GM11168 (cell line): Measurements from ENCODE around the gene NSL1.
"Not testable (repeated sequence)": the region's sequence is repeated elsewhere in the genome, so short reads cannot be mapped to it uniquely, and the experiment has no call there.

Experiments
- in situ Hi-C: fragments of 300-500 bp; cut with MboI; formaldehyde crosslinking; loops from one replicate; pipeline ENCODE4 v1.12.0; 2022; ENCODE audit warnings: low sequenced_read_pairs; ENCODE audit not compliant: unreplicated experiment

Gene NSL1

GRCh38 chr1:212753749-212754148 is 37.8 kb downstream of the NSL1 start:
- in situ Hi-C loops, result loop anchor here (10.0 to 25.0 kb wide), 2 partner anchors 91 to 269 kb away; no protein-coding TSS in a partner anchor

GRCh38 chr1:212752934-212753497 is 38.6 kb downstream of the NSL1 start:
- in situ Hi-C loops, result loop anchor here (10.0 to 25.0 kb wide), 2 partner anchors 91 to 268 kb away; no protein-coding TSS in a partner anchor

GRCh38 chr1:212752252-212752933 is 39.2 kb downstream of the NSL1 start:
- in situ Hi-C loops, result loop anchor here (10.0 to 25.0 kb wide), 2 partner anchors 90 to 268 kb away; no protein-coding TSS in a partner anchor

DNA sequence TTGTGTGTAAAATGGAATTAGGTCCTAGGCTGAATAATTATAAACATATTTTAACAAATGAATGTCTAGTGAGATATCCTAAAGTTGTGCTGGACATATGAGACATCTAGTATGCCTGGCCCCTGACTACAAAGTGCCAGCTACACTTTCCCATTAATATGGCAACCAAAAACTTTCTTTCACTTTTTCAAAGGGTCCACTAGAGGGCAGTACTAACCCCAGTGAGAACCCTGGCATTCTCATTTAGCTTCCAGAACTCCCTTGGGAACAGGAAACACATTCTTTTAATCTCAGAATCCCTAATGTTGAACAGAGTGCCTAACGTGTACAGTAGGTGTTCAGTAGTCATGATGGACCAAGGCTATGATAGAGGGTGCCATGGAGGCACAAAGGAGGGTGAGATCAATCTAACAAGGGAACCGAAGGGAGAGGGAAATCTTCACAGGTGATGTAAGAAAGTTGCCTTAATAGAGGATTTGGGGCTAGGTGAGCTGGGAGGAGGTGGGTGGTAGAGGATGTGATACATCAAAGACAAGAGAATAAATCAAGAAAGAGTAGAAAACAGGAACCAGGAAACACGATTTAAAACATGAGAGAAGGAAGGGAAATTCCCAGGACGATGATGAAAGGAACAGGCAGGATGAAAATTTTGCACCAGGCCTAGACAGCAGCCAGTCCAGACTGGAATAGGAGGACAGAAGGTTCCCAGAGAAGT is 41.6 kb downstream of the NSL1 start:
- in situ Hi-C loops, result loop anchor here (10.0 to 25.0 kb wide), 2 partner anchors 88 to 265 kb away; no protein-coding TSS in a partner anchor

- in situ Hi-C loops, result no loop called here
Measured at GRCh38 chr1:212746546-212746945, 45.0 kb downstream of the NSL1 start.

DNA sequence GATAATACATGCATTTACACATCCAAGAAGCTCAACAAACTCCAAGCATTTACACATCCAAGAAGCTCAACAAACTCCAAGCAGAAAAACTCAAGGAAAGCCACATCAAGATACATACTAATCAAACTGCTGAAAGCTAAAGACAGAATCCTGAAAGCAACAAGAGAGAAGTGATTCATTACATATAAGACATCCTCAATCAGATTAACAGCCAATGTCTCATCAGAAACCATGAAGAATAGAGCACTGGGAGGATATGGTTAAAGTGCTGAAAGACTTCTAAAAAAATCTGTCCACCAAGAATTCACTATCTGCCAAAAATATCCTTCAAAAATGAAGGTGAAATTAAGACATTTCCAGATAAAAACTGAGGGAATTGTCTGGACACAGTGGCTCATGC is 46.3 kb downstream of the NSL1 start:
- in situ Hi-C loops, result no loop called here

- in situ Hi-C loops, result no loop called here
Measured at GRCh38 chr1:212743901-212744475, 47.6 kb downstream of the NSL1 start.

- in situ Hi-C loops, result no loop called here
Measured at GRCh38 chr1:212738330-212738729, 53.2 kb downstream of the NSL1 start.

GRCh38 chr1:212737559-212737958 is 54.0 kb downstream of the NSL1 start:
- in situ Hi-C loops, result no loop called here

GRCh38 chr1:212733109-212733508 is 58.5 kb downstream of the NSL1 start:
- in situ Hi-C loops, result no loop called here

- in situ Hi-C loops, result no loop called here
Measured at GRCh38 chr1:212731630-212732029, 59.9 kb downstream of the NSL1 start.

GRCh38 chr1:212728606-212729005 is 63.0 kb downstream of the NSL1 start:
- in situ Hi-C loops, result no loop called here

- in situ Hi-C loops, result no loop called here
Measured at GRCh38 chr1:212727386-212728181, 64.0 kb downstream of the NSL1 start.

DNA sequence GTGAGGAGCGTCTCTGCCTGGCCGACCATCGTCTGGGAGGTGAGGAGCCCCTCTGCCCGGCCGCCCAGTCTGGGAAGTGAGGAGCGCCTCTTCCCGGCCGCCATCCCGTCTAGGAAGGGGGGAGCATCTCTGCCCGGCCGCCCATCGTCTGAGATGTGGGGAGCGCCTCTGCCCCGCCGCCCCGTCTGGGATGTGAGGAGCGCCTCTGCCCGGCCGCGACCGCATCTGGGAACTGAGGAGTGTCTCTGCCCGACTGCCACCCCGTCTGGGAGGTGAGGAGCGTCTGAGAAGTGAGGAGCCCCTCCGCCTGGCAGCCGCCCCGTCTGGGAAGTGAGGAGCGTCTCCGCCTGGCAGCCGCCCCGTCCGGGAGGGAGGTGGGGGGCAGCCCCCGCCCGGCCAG is 66.9 kb downstream of the NSL1 start:
- in situ Hi-C loops, result not testable (repeated sequence)

DNA sequence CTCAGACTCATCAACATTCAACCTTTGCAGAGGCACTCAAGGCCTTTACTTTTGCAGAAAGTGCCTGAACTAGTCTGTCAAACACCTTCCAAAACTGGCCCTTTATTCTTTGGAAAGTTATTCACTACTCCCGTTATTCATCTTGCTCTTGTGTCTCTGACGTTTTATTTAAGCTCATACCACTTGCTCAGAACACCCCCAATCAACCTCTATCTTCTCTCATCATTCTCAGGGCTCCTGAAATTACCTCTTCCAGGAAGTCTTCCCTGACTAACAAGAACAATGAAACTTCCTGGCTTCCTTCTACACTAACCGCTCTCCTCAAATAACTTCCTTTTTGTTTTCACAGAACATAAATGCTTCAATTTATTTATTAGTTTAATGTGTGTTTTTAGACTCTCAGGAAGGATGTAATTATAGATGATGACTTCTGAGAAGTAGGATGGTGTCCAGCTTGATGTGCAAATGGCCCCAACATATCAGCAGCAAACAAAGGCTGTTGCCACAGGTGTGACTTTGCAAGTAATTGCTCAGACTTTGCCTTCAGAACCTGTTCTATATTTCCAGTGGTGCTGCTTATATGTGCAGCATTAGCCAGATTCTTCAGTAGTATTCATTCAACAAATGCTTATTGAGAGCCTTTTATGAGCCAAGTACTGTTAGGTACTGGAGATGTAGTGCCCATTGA is 69.2 kb downstream of the NSL1 start:
- in situ Hi-C loops, result no loop called here

DNA sequence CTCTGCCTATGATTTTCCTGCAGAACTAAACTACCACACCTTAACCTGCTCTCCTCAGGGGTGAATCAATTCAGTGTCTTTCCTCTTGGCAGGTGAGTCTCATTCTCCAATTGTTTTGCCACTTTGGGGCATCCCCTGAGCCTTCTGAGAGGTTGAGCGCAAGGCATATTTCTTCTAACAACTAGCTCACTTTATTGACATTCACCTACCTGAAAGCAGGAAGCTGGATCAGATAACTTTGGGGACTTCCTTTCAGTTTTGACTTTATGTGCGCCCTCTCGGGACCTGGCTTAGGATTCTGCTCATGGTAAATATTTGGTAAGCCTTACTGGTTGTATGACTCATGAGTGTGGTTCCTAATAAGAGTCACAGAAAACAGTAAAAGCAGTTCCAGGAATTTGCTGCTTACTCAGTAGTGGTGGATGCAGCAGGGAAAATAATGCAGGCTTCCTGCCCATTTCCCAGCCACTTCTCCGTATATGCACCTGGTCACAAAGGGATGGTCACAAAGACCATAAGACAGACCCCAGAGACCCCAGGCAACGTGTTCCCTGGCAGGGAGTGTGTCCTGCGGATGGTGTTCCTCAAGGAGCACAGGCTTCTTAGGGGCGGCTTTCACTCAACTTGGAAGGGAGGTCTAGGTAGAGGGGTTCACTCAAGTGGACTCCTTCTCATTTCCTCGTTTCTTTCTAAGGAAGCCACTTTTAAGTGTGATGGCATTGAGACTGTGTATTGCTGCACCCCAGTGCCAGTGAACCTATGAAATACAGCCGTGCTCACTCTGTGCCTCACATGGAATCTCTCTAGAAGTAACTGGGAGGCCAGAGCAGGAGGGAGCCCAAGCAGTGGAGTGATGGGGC is 70.0 kb downstream of the NSL1 start:
- in situ Hi-C loops, result no loop called here

DNA sequence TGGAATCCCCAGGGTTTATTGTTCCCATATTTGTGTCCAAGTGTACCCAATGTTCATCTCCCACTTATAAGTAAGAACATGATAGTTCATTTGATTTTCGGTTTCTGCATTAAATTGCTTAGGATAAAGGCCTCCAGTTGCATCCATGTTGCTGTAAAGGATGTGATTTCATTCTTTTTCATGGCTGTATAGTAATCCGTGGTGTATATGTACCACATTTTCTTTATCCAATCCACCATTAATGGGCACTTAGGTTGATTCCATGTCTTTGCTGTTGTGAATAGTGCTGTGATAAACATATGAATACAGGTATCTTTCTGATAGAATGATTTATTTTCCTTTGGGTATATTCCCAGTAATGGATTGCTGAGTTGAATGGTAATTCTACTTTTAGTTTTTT is 71.9 kb downstream of the NSL1 start:
- in situ Hi-C loops, result no loop called here

DNA sequence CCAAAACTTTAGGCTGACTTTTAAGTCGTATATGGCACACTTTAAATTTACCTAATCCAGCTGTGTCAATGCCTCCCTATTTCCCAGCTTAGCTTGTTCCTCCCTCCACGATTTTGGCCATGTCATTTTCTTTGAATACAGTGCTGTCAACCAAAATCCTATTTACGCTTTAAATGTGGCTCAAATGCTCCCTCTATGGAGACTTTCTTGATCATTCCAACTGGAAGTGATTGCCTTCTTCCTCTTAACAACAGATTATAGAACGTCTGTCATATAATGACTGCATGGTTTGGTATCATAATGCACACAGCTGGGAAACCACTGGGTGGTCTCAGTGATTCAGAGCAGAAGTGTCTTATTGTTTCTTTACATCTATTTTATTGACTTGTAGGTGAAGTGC is 73.1 kb downstream of the NSL1 start:
- in situ Hi-C loops, result no loop called here

GRCh38 chr1:212716161-212716560 is 75.4 kb downstream of the NSL1 start:
- in situ Hi-C loops, result no loop called here
